ENCODE measurements around the gene PRKACB. TPM values are rescaled to one million over a fixed set of nuclear protein-coding genes. Genes with fewer than 3 reads are reported as not detected.

PRKACB gene
- polyA plus RNA-seq, 1 donor (not counting 4 experiments of a cell fraction or from before 2014, with no cell fraction given) = 15.3 TPM

GRCh38 chr1:84280912-84281311, 136.8 kb downstream of the PRKACB start:
- no peaks in the 10 kb centered on the region for H4K20me1 ChIP-seq (ENCODE audit: control insufficient read depth, extremely low read depth, insufficient read depth, low read length)
- H3K36me3 ChIP-seq (ENCODE audit: control insufficient read depth in 2 of 2, extremely low read depth in 1 of 2, insufficient read depth in 2 of 2, low read length in 2 of 2) = no peaks in the 10 kb centered on the region
- no peaks in the 10 kb centered on the region for H3K79me2 ChIP-seq (ENCODE audit: control insufficient read depth, insufficient read depth, low read length)
- H3K4me1 ChIP-seq (ENCODE audit: control insufficient read depth, extremely low read depth, insufficient read depth, low read length) = no peaks in the 10 kb centered on the region
- no peaks in the 10 kb centered on the region for H3K9me3 ChIP-seq (ENCODE audit: control insufficient read depth, low read depth, low read length)
- H3K4me2 ChIP-seq (ENCODE audit: control insufficient read depth, extremely low read depth, insufficient read depth, low read depth, low read length) = no peak overlapping the region
- no peaks in the 10 kb centered on the region for H3K27me3 ChIP-seq (ENCODE audit: control insufficient read depth, extremely low read depth, insufficient read depth, low read length)
- H3K4me3 ChIP-seq (ENCODE audit: control insufficient read depth in 2 of 3, extremely low read depth in 1 of 3, insufficient read depth in 2 of 3, low read depth in 1 of 3, low read length in 3 of 3) = no peak overlapping the region
- FAIRE-seq (no peak), DNase-seq (ENCODE audit: low read depth, low spot score) (no peak)
- no peak overlapping the region for H2AFZ ChIP-seq (ENCODE audit: control insufficient read depth, low read length)
- H3K27ac ChIP-seq (ENCODE audit: control insufficient read depth, insufficient read depth, low read length) = no peak overlapping the region
- H3K9me1 ChIP-seq (ENCODE audit: control insufficient read depth, extremely low read depth, insufficient read depth, low read length) = no peaks in the 10 kb centered on the region
- dilution Hi-C loops (cut with MboI; ENCODE audit: extremely low pct_ligation_motif_present, low sequenced_read_pairs) = no loop called here
- H3K9ac ChIP-seq (ENCODE audit: control insufficient read depth, extremely low read depth, insufficient read depth, low read length) = no peak overlapping the region
- no peak for TF ChIP-seq CTCF (optimal IDR thresholded peaks at IDR 0.05 in 1 of 3, IDR thresholded peaks at IDR 0.05 in 1 of 3, conservative IDR thresholded peaks at IDR 0.05 in 1 of 3; ENCODE audit: extremely low read depth in 1 of 3, insufficient read depth in 2 of 3, low read length in 3 of 3)
- no peak for TF ChIP-seq EZH2 (IDR thresholded peaks at IDR 0.05; ENCODE audit: low read length)

GRCh38 chr1:84282780-84283333, 138.8 kb downstream of the PRKACB start:
- Histone ChIP-seq H3K27ac (ENCODE audit: control insufficient read depth, insufficient read depth, low read length) (no peak overlapping the region), H3K9ac (ENCODE audit: control insufficient read depth, extremely low read depth, insufficient read depth, low read length) (no peak overlapping the region), H3K9me1 (ENCODE audit: control insufficient read depth, extremely low read depth, insufficient read depth, low read length) (no peaks in the 10 kb centered on the region), H3K27me3 (ENCODE audit: control insufficient read depth, extremely low read depth, insufficient read depth, low read length) (no peaks in the 10 kb centered on the region), H3K36me3 (ENCODE audit: control insufficient read depth in 2 of 2, extremely low read depth in 1 of 2, insufficient read depth in 2 of 2, low read length in 2 of 2) (no peaks in the 10 kb centered on the region), H3K9me3 (ENCODE audit: control insufficient read depth, low read depth, low read length) (no peaks in the 10 kb centered on the region), H3K79me2 (ENCODE audit: control insufficient read depth, insufficient read depth, low read length) (no peaks in the 10 kb centered on the region), H3K4me1 (ENCODE audit: control insufficient read depth, extremely low read depth, insufficient read depth, low read length) (no peaks in the 10 kb centered on the region), H4K20me1 (ENCODE audit: control insufficient read depth, extremely low read depth, insufficient read depth, low read length) (no peaks in the 10 kb centered on the region), H3K4me2 (ENCODE audit: control insufficient read depth, extremely low read depth, insufficient read depth, low read depth, low read length) (no peak overlapping the region), H2AFZ (ENCODE audit: control insufficient read depth, low read length) (no peak overlapping the region), H3K4me3 (ENCODE audit: control insufficient read depth in 2 of 3, extremely low read depth in 1 of 3, insufficient read depth in 2 of 3, low read depth in 1 of 3, low read length in 3 of 3) (no peak overlapping the region)
- dilution Hi-C loops (cut with MboI; ENCODE audit: extremely low pct_ligation_motif_present, low sequenced_read_pairs) = no loop called here
- TF ChIP-seq CTCF (optimal IDR thresholded peaks at IDR 0.05 in 1 of 3, IDR thresholded peaks at IDR 0.05 in 1 of 3, conservative IDR thresholded peaks at IDR 0.05 in 1 of 3; ENCODE audit: extremely low read depth in 1 of 3, insufficient read depth in 2 of 3, low read length in 3 of 3) = no peak
- no peak for TF ChIP-seq EZH2 (IDR thresholded peaks at IDR 0.05; ENCODE audit: low read length)
- no peak for DNase-seq (ENCODE audit: low read depth, low spot score)
- no peak for FAIRE-seq
